H1 (cell line): Measurements from ENCODE around the gene TNFRSF6B. TPM values are rescaled to one million over a fixed set of nuclear protein-coding genes. Genes with fewer than 3 reads are reported as not detected.

Source experiments
- CTCF ChIA-PET: fragments of 300-600 bp; sonication (Branson Sonifier 250); formaldehyde crosslinking; loops from one replicate; lab custom pipeline; 2021; ENCODE audit not compliant: partially characterized antibody; lab: Charles Lee
- POLR2A ChIA-PET: fragments of 300-600 bp; sonication (Branson Sonifier 250); formaldehyde crosslinking; loops from one replicate; lab custom pipeline; 2021; ENCODE audit warnings: inconsistent platforms; ENCODE audit not compliant: partially characterized antibody; lab: Charles Lee
- DNase-seq, 2 experiments: peaks; one replicate each; pipeline versions ENCODE4 v3.0.0 to v3.0.0-alpha.2; 2010 to 2022; ENCODE audit warnings: low spot score in 2 of 2, low read depth in 1 of 2, mixed read lengths in 1 of 2
- FAIRE-seq: peaks from 2 replicates; lab custom pipeline; 2011; peaks lifted over from hg19 to GRCh38; lab: Jason Lieb, UNC
- H2AFZ ChIP-seq: 2 replicates; pipeline ENCODE4 v1.8.1; 2012; ENCODE audit warnings: low read length, inconsistent platforms
- H2AK5ac ChIP-seq: 2 replicates; pipeline ENCODE4 v1.6.1; 2013; ENCODE audit warnings: low read depth, low read length
- H2BK120ac ChIP-seq: replicated peaks from 2 replicates; pipeline ENCODE3; 2013; ENCODE audit warnings: low read depth, low read length, inconsistent platforms
- H2BK12ac ChIP-seq: 2 replicates; pipeline ENCODE4 v1.6.1; 2013; ENCODE audit warnings: low read depth, low read length
- H2BK15ac ChIP-seq: 2 replicates; pipeline ENCODE4 v1.6.1; 2013; ENCODE audit warnings: low read length
- H2BK20ac ChIP-seq: 2 replicates; pipeline ENCODE4 v1.6.1; 2013; ENCODE audit warnings: low read length
- H2BK5ac ChIP-seq: 2 replicates; pipeline ENCODE4 v1.6.1; 2013; ENCODE audit warnings: low read depth, low read length
- H3K14ac ChIP-seq: 2 replicates; pipeline ENCODE4 v1.6.1; 2013; ENCODE audit warnings: inconsistent platforms; ENCODE audit not compliant: insufficient read length
- H3K18ac ChIP-seq: 2 replicates; pipeline ENCODE4 v1.6.1; 2013; ENCODE audit warnings: low read length; ENCODE audit errors: extremely low read depth
- H3K23ac ChIP-seq: 2 replicates; pipeline ENCODE4 v1.6.1; 2013; ENCODE audit warnings: inconsistent platforms; ENCODE audit not compliant: insufficient read length
- H3K23me2 ChIP-seq: 2 replicates; pipeline ENCODE4 v1.6.1; 2013; ENCODE audit warnings: low read depth, low read length
- H3K27ac ChIP-seq: 2 replicates; pipeline ENCODE4 v1.6.1; 2011; ENCODE audit warnings: low read depth, low read length, inconsistent platforms
- H3K27me3 ChIP-seq, 4 experiments: replicated peaks in 1 of 4; 1 replicate in 1 of 4; 2 replicates in 3 of 4; pipeline versions ENCODE4 v1.6.1 to v1.8.1; 2011 to 2013; ENCODE audit warnings: low read length in 3 of 4, mild to moderate bottlenecking in 3 of 4, inconsistent platforms in 2 of 4, mixed read lengths in 2 of 4, moderate library complexity in 1 of 4; ENCODE audit not compliant: control insufficient read depth in 3 of 4, insufficient read depth in 3 of 4; ENCODE audit errors: extremely low read depth in 1 of 4
- H3K36me3 ChIP-seq, 4 experiments: 2 replicates each; pipeline versions ENCODE4 v1.6.1 to v1.8.1; 2011 to 2013; ENCODE audit warnings: mild to moderate bottlenecking in 4 of 4, low read length in 3 of 4, moderate library complexity in 2 of 4, control low read depth in 1 of 4, inconsistent platforms in 1 of 4; ENCODE audit not compliant: insufficient read depth in 4 of 4, control insufficient read depth in 2 of 4
- H3K4ac ChIP-seq: replicated peaks from 2 replicates; pipeline ENCODE3; 2013; ENCODE audit warnings: low read length, low read depth, mixed read lengths, inconsistent platforms; ENCODE audit not compliant: insufficient read length
- H3K4me1 ChIP-seq, 4 experiments: replicated peaks in 1 of 4; 1 replicate in 1 of 4; 2 replicates in 3 of 4; pipeline versions ENCODE4 v1.6.1 to v1.8.1; 2011 to 2013; ENCODE audit warnings: low read length in 3 of 4, inconsistent platforms in 2 of 4, mixed read lengths in 1 of 4; ENCODE audit not compliant: insufficient read depth in 4 of 4, control insufficient read depth in 3 of 4
- H3K4me2 ChIP-seq, 2 experiments: 2 replicates each; pipeline versions ENCODE4 v1.6.1 to v1.8.1; 2011 to 2013; ENCODE audit warnings: low read depth in 2 of 2, low read length in 2 of 2, control low read depth in 1 of 2, inconsistent platforms in 1 of 2, mild to moderate bottlenecking in 1 of 2; ENCODE audit not compliant: insufficient read depth in 1 of 2
- H3K4me3 ChIP-seq, 4 experiments: fragments of 200-600, 300-600 bp in 1 of 4; sonication (generic), shearing (Covaris generic), sonication (Bioruptor Twin) in 1 of 4; 2 replicates each; pipeline versions ENCODE4 v1.5.1 to v1.8.1; 2011 to 2016; ENCODE audit warnings: low read length in 4 of 4, low read depth in 3 of 4, control low read depth in 2 of 4, inconsistent platforms in 2 of 4, mild to moderate bottlenecking in 2 of 4, mixed read lengths in 1 of 4, moderate library complexity in 1 of 4; ENCODE audit not compliant: insufficient read depth in 2 of 4; ENCODE audit errors: extremely low read depth in 1 of 4
- H3K56ac ChIP-seq: replicated peaks from 2 replicates; pipeline ENCODE3; 2013; ENCODE audit warnings: low read depth, mild to moderate bottlenecking, mixed read lengths, low read length, inconsistent platforms; ENCODE audit not compliant: insufficient read length
- H3K79me1 ChIP-seq: 2 replicates; pipeline ENCODE4 v1.6.1; 2013; ENCODE audit warnings: low read depth, low read length, control low read depth
- H3K79me2 ChIP-seq, 2 experiments: 2 replicates each; pipeline versions ENCODE4 v1.6.1 to v1.8.1; 2012 to 2013; ENCODE audit warnings: low read length in 2 of 2, mild to moderate bottlenecking in 2 of 2, inconsistent platforms in 1 of 2; ENCODE audit not compliant: insufficient read depth in 2 of 2, control insufficient read depth in 1 of 2
- H3K9ac ChIP-seq, 4 experiments: replicated peaks in 1 of 4; 1 replicate in 1 of 4; 2 replicates in 3 of 4; pipeline versions ENCODE4 v1.6.1 to v1.8.1; 2011 to 2013; ENCODE audit warnings: low read depth in 3 of 4, low read length in 3 of 4, control low read depth in 2 of 4, mild to moderate bottlenecking in 2 of 4, moderate library complexity in 2 of 4, inconsistent platforms in 1 of 4; ENCODE audit errors: extremely low read depth in 1 of 4
- H3K9me3 ChIP-seq, 2 experiments: 2 replicates each; pipeline versions ENCODE4 v1.6.1 to v1.8.1; 2012 to 2013; ENCODE audit warnings: mild to moderate bottlenecking in 2 of 2, moderate library complexity in 2 of 2, control low read depth in 1 of 2, inconsistent platforms in 1 of 2, low read depth in 1 of 2, low read length in 1 of 2, mixed read lengths in 1 of 2; ENCODE audit not compliant: insufficient read depth in 2 of 2
- H4K20me1 ChIP-seq, 2 experiments: replicated peaks in 1 of 2; 2 replicates each; pipeline versions ENCODE3 to v1.8.1; 2011 to 2013; ENCODE audit warnings: inconsistent platforms in 2 of 2, low read length in 2 of 2, mild to moderate bottlenecking in 1 of 2; ENCODE audit not compliant: insufficient read depth in 2 of 2, control insufficient read depth in 1 of 2
- H4K5ac ChIP-seq: 2 replicates; pipeline ENCODE4 v1.6.1; 2013; ENCODE audit warnings: low read length, low read depth, mixed read lengths, inconsistent platforms; ENCODE audit not compliant: insufficient read length
- H4K8ac ChIP-seq: 2 replicates; pipeline ENCODE4 v1.8.0; 2013; ENCODE audit warnings: mild to moderate bottlenecking, moderate library complexity, low read length, inconsistent platforms; ENCODE audit not compliant: insufficient read depth; ENCODE audit errors: extremely low read depth
- H4K91ac ChIP-seq: replicated peaks from 2 replicates; pipeline ENCODE3; 2013; ENCODE audit warnings: low read length, mixed read lengths, inconsistent platforms; ENCODE audit not compliant: insufficient read length
- ATF2 ChIP-seq: IDR thresholded peaks from 2 replicates; pipeline ENCODE4 v1.6.1; 2012; ENCODE audit warnings: low read length, inconsistent platforms
- EZH2 ChIP-seq: fragments of 200-600 bp; sonication (generic); IDR thresholded peaks from 2 replicates; pipeline ENCODE4 v1.7.1; 2012; ENCODE audit warnings: low read depth, mild to moderate bottlenecking, moderate library complexity, low read length, inconsistent platforms; ENCODE audit not compliant: severe bottlenecking
- WGBS, 2 experiments: shearing (Covaris generic) in 1 of 2; methylation state at CpG; one replicate each; pipeline versions ENCODE4 v1.1.6 to v1.1.7; 2013 to 2015; ENCODE audit warnings: low lambda C conversion rate in 2 of 2, mixed read lengths in 2 of 2, inconsistent platforms in 1 of 2, low coverage in 1 of 2, missing lambda C conversion rate in 1 of 2; ENCODE audit not compliant: insufficient replicate concordance in 2 of 2, insufficient coverage in 1 of 2, insufficient read length in 1 of 2; ENCODE audit errors: extremely low coverage in 1 of 2, missing lambda C conversion rate in 1 of 2; 5-methylcytosine and 5-hydroxymethylcytosine counted together
- polyA plus RNA-seq, 7 experiments: library from polyadenylated mRNA; depleted of rRNA in 3 of 7; stranded (reverse) in 5 of 7; unstranded in 2 of 7; fragments of >200 nt in 5 of 7; fragments of 200-250 nt in 2 of 7; gene quantifications; 1 replicate in 5 of 7; 2 replicates in 1 of 7; 4 replicates in 1 of 7; pipeline versions ENCODE4 v1.2.1 to v1.2.3, GENCODE V29; 2011 to 2013; ENCODE audit warnings: missing spikeins in 2 of 7, mixed read lengths in 2 of 7
- total RNA-seq: library from RNA; stranded (reverse); fragmentation: NEBNext Ultra II Directional; extraction: Animal tissue kit (Norgen Biotek cat#: 25700); gene quantifications from 2 replicates; pipeline ENCODE4 v1.2.1, GENCODE V29; 2021

The TNFRSF6B gene
- total and polyA plus RNA-seq, 2 of the 8 experiments (the other 6 are each of a cell fraction or from before 2014, with no cell fraction given), result 3.1 TPM; not detected in 1

DNA sequence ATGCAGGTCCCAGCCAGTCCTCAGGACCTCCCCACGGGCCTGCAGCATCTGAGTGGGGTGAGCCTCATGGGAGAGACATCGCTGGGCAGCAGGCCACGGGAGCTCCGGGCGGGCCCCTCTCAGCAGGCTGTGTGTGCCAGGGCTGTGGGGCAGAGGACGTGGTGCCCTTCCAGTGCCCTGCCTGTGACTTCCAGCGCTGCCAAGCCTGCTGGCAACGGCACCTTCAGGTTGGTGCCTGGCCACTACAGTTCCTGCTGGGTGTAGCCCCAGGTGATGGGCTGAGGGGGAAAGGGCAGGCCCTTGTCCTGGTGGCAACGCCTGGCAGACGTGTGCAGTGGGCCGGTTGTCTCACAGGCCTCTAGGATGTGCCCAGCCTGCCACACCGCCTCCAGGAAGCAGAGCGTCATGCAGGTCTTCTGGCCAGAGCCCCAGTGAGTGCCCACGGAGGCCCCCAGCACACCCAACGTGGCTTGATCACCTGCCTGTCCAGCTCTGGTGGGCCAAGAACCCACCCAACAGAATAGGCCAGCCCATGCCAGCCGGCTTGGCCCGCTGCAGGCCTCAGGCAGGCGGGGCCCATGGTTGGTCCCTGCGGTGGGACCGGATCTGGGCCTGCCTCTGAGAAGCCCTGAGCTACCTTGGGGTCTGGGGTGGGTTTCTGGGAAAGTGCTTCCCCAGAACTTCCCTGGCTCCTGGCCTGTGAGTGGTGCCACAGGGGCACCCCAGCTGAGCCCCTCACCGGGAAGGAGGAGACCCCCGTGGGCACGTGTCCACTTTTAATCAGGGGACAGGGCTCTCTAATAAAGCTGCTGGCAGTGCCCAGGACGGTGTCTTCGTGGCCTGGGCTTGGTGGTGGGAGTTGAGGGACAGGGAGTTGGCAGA, 787 bp upstream of the TNFRSF6B start:
- peak overlapping the region; percentile 72 for H4K8ac ChIP-seq
- H3K79me2 ChIP-seq, result no peaks in the 10 kb centered on the region
- peak; percentile 9; the same call in 1 of the 2 replicates for TF ChIP-seq ATF2
- no peak for TF ChIP-seq EZH2
- H3K23me2 ChIP-seq, result peaks cover 8% of the 10 kb centered on the region; the same call in 1 of the 2 replicates
- peak overlapping the region in 1 of 2 experiments; percentile 65; a peak in 2 of 4 replicates for H3K4me2 ChIP-seq
- H3K79me1 ChIP-seq, result no peaks in the 10 kb centered on the region
- FAIRE-seq (no peak), DNase-seq (no peak)
- no peak overlapping the region for H2BK15ac ChIP-seq
- no peak overlapping the region for H2AFZ ChIP-seq
- H4K20me1 ChIP-seq, result peaks cover 0 to 15% of the 10 kb centered on the region in 2 experiments
- no peak overlapping the region for H3K56ac ChIP-seq
- H3K9ac ChIP-seq, result no peak overlapping the region
- no peak overlapping the region for H3K23ac ChIP-seq
- H3K9me3 ChIP-seq, result no peaks in the 10 kb centered on the region; a peak in 1 of 4 replicates
- peaks cover 0 to 12% (median 7%) of the 10 kb centered on the region in 4 experiments; a peak in 4 of 7 replicates for H3K4me1 ChIP-seq
- no peak overlapping the region for H3K4me3 ChIP-seq
- CTCF ChIA-PET, result interaction anchor here (0.6 to 1.1 kb wide), 4 partner anchors 12 to 1534 kb away, joined by 3 to 4 read pairs (median 3); partner anchors contain the start of genes ARFRP1, PTK6 and ZGPAT
- POLR2A ChIA-PET, result interaction anchor here (0.8 to 4.2 kb wide), 12 partner anchors 8 to 199 kb away, joined by 3 to 49 read pairs (median 6); partner anchors contain the start of genes ARFRP1, LIME1, RTEL1 and ZGPAT
- H3K18ac ChIP-seq, result no peak overlapping the region
- no peak overlapping the region for H2BK12ac ChIP-seq
- H3K36me3 ChIP-seq, result peaks cover 0 to 3% (median 0%) of the 10 kb centered on the region in 4 experiments; a peak in 1 of 8 replicates
- H3K27me3 ChIP-seq, result no peaks in the 10 kb centered on the region
- H2BK20ac ChIP-seq, result no peak overlapping the region
- no peak overlapping the region for H3K14ac ChIP-seq
- H4K5ac ChIP-seq, result no peak overlapping the region
- H4K91ac ChIP-seq, result no peak overlapping the region
- no peak overlapping the region for H2BK120ac ChIP-seq
- peak overlapping the region; percentile 13; the same call in 1 of the 2 replicates for H2BK5ac ChIP-seq
- no peak overlapping the region for H2AK5ac ChIP-seq
- H3K4ac ChIP-seq, result no peak overlapping the region
- 91% methylated on average over 25 of the region's 25 CpGs; no CpG with 5 or more reads in 1 of the 2 experiments for WGBS, 2 experiments
- no peak overlapping the region for H3K27ac ChIP-seq
